Tibial nerve (tissue), 3 donors: ENCODE results near the gene SLC66A2.

Source experiments
- POLR2A ChIP-seq, 2 donors: fragments of 450-650 bp; IDR thresholded peaks; one replicate each; pipeline ENCODE4 v1.6.1; 2017; ENCODE audit warnings: antibody characterized with exemption in 2 of 2, mild to moderate bottlenecking in 2 of 2, moderate library complexity in 2 of 2
- TF ChIP-seq, protein P1 (sequence below), 5 experiments: fragments of 200-600 bp in 3 of 5; fragments of 450-650 bp in 2 of 5; sonication (generic) in 3 of 5; IDR thresholded peaks; one replicate each; pipeline ENCODE4 v1.5.1; 2016 to 2019; ENCODE audit warnings: antibody characterized with exemption in 5 of 5, mild to moderate bottlenecking in 3 of 5, moderate library complexity in 2 of 5

- no peak for TF ChIP-seq POLR2A (IDR thresholded peaks at IDR 0.05)
- TF ChIP-seq, protein P1, sequence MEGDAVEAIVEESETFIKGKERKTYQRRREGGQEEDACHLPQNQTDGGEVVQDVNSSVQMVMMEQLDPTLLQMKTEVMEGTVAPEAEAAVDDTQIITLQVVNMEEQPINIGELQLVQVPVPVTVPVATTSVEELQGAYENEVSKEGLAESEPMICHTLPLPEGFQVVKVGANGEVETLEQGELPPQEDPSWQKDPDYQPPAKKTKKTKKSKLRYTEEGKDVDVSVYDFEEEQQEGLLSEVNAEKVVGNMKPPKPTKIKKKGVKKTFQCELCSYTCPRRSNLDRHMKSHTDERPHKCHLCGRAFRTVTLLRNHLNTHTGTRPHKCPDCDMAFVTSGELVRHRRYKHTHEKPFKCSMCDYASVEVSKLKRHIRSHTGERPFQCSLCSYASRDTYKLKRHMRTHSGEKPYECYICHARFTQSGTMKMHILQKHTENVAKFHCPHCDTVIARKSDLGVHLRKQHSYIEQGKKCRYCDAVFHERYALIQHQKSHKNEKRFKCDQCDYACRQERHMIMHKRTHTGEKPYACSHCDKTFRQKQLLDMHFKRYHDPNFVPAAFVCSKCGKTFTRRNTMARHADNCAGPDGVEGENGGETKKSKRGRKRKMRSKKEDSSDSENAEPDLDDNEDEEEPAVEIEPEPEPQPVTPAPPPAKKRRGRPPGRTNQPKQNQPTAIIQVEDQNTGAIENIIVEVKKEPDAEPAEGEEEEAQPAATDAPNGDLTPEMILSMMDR (IDR thresholded peaks at IDR 0.05) = no peak
Measured at GRCh38 chr18:79971211-79971952, 19.9 kb upstream of the SLC66A2 start.
